HFFc6 (cell line): ENCODE results near the gene ARPC4. TPM values are rescaled to one million over a fixed set of nuclear protein-coding genes. Genes with fewer than 3 reads are reported as not detected.

Experiments used
- DNase-seq: peaks from one replicate; pipeline ENCODE4 v3.0.0-alpha.2; 2018
- H3K27ac Mint-ChIP-seq: 2 replicates; pipeline ENCODE4 v1.8.0; 2020; ENCODE audit warnings: mild to moderate bottlenecking, mixed read lengths
- H3K27me3 Mint-ChIP-seq: 2 replicates; pipeline ENCODE4 v1.8.0; 2021; ENCODE audit warnings: mild to moderate bottlenecking, moderate library complexity, mixed read lengths; ENCODE audit not compliant: insufficient read depth
- H3K36me3 Mint-ChIP-seq: 2 replicates; pipeline ENCODE4 v1.8.0; 2021; ENCODE audit warnings: low read depth, mixed read lengths
- H3K4me1 Mint-ChIP-seq: 2 replicates; pipeline ENCODE4 v1.8.0; 2020; ENCODE audit warnings: low read depth, mixed read lengths
- H3K4me3 Mint-ChIP-seq: 2 replicates; pipeline ENCODE4 v1.8.0; 2020; ENCODE audit warnings: mild to moderate bottlenecking, moderate library complexity, mixed read lengths
- H3K9me3 Mint-ChIP-seq: 2 replicates; pipeline ENCODE4 v1.8.0; 2020; ENCODE audit warnings: mild to moderate bottlenecking, mixed read lengths
- total RNA-seq, 6 experiments: library from RNA; stranded (reverse); fragmentation: NEBNext Ultra II Directional; extraction: Animal tissue kit (Norgen Biotek cat#: 25700); gene quantifications; 2 replicates in 1 of 6; 3 replicates in 5 of 6; pipeline ENCODE4 v1.2.3, GENCODE V29; 2021
- TF ChIP-seq, protein P1 (sequence below): fragments of 200-600 bp; sonication (generic); IDR thresholded peaks from 2 replicates; pipeline ENCODE4 v1.5.0; 2021; ENCODE audit warnings: antibody characterized with exemption, mild to moderate bottlenecking

Gene ARPC4
- total RNA-seq, 6 experiments from 2014 or later: 252 to 303 (median 266) TPM

DNA sequence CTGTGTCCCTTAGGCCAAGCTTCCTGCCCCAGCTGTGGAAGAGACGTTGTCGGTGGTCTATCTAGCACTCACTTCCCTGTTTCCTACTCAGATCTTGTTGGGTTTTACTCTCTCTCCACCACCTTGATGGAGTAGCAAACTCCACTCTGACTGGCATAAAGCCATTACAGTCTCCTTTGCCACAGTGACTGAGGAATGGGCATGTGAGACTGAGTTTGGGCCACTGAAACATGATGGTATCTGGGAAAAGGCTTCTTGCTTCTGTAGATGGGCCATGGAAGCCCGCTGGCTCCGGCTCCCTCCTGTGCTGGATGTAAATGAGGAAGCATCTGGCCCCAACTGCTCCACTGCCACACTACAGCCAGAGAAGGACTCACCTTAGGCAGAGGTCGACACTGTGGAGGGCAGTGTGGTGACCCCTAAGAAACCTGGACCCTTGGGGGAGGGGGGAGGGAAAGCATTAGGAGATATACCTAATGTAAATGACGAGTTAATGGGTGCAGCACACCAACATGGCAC is 13.7 kb upstream of the ARPC4 start:
- H3K36me3 Mint-ChIP-seq: no peaks in the 10 kb centered on the region

DNA sequence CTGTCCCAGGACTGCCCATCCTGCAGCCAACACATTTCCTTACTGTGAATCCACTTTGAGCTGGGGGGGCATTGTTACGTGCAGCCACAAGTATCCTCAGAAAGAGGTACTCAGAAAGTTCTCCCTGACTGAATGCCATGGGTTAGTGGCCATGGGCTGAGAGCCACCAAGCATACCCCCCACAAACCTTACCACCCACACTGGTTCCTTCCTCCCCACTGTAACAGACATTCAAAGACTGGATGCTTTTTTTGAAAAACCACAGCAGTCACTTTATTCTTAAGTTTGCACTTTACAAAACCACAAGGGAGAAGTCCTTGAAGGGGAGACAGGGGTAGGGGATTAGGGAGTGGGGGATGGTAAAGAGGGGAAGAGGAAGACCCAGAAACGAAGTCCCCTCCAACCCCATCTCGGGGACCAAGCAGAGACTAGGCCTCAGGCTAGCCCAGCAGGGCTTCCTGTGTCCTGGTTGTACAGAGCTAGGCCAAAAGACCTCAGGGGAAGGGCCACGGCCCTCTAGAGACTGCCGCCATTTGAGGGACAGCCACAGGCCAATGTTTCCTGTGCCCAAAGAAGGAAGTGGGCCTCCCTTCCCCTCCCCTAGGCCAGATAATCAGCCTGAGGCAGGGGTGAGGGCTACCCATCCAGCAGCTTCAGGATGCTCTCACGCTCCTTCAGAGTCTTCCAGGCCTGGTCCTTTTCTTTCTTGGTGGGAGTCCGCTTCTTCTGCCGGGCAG is 13.0 kb upstream of the ARPC4 start:
- TF ChIP-seq, protein P1, sequence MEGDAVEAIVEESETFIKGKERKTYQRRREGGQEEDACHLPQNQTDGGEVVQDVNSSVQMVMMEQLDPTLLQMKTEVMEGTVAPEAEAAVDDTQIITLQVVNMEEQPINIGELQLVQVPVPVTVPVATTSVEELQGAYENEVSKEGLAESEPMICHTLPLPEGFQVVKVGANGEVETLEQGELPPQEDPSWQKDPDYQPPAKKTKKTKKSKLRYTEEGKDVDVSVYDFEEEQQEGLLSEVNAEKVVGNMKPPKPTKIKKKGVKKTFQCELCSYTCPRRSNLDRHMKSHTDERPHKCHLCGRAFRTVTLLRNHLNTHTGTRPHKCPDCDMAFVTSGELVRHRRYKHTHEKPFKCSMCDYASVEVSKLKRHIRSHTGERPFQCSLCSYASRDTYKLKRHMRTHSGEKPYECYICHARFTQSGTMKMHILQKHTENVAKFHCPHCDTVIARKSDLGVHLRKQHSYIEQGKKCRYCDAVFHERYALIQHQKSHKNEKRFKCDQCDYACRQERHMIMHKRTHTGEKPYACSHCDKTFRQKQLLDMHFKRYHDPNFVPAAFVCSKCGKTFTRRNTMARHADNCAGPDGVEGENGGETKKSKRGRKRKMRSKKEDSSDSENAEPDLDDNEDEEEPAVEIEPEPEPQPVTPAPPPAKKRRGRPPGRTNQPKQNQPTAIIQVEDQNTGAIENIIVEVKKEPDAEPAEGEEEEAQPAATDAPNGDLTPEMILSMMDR: no peak
- Mint-ChIP-seq H3K4me1 (peaks cover 28% of the 10 kb centered on the region), H3K36me3 (no peaks in the 10 kb centered on the region), H3K27me3 (no peaks in the 10 kb centered on the region; the same call in none of the 2 replicates), H3K9me3 (no peaks in the 10 kb centered on the region), H3K27ac (no peak overlapping the region), H3K4me3 (no peak overlapping the region)
- DNase-seq: no peak

More for the DNA sequence above, 13.7 kb upstream of the ARPC4 start:
- Mint-ChIP-seq H3K4me1 (peaks cover 28% of the 10 kb centered on the region), H3K27ac (no peak overlapping the region; the same call in 1 of the 2 replicates), H3K4me3 (no peak overlapping the region), H3K9me3 (no peaks in the 10 kb centered on the region), H3K27me3 (no peaks in the 10 kb centered on the region; the same call in none of the 2 replicates)
- TF ChIP-seq, protein P1: no peak
- DNase-seq: no peak

DNA sequence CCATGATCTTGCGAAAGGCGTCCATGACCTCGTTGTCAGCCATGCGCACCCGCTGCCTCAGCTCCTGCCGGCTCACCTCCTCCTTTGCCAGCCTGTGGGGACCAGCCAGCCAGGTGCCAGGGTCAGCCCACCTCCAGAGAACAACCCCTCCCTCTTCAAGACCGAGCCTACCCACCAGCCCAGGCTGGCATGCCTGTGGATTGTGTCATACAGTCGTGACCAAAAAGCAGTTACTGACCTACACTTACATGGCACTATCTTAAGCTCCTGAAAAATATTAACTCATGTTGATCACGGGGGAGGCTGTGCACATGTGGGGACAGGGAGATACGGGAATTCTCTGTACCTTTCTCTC is 12.4 kb upstream of the ARPC4 start:
- no peak overlapping the region for H3K27ac Mint-ChIP-seq
- peaks cover 28% of the 10 kb centered on the region for H3K4me1 Mint-ChIP-seq
- no peak for DNase-seq
- no peaks in the 10 kb centered on the region for H3K9me3 Mint-ChIP-seq
- TF ChIP-seq, protein P1: no peak
- H3K27me3 Mint-ChIP-seq: no peaks in the 10 kb centered on the region; the same call in none of the 2 replicates
- H3K36me3 Mint-ChIP-seq: peaks cover 2% of the 10 kb centered on the region; the same call in 1 of the 2 replicates
- H3K4me3 Mint-ChIP-seq: no peak overlapping the region

DNA sequence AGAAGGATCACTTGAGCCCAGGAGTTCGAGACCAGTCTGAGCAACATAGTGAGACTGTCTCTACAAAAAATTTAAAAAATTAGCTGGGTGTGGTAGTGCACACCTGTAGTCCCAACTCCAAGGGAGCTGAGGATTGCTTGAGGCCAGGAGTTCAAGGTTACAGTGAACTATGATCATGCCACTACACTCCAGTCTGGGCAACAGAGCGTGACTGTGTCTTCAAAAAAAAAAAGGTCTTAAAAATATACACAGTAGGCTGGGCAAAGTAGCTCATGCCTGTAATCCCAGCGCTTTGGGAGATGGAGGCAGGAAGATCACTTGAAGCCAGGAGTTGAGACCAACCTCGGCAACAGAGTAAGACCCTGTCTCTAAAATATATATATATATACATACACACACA is 12.0 kb upstream of the ARPC4 start:
- no peak for DNase-seq
- Mint-ChIP-seq H3K4me3 (no peak overlapping the region), H3K27me3 (no peaks in the 10 kb centered on the region; the same call in 1 of the 2 replicates), H3K4me1 (peaks cover 28% of the 10 kb centered on the region), H3K36me3 (peaks cover 4% of the 10 kb centered on the region; the same call in 1 of the 2 replicates), H3K27ac (no peak overlapping the region), H3K9me3 (no peaks in the 10 kb centered on the region)
- TF ChIP-seq, protein P1: no peak

DNA sequence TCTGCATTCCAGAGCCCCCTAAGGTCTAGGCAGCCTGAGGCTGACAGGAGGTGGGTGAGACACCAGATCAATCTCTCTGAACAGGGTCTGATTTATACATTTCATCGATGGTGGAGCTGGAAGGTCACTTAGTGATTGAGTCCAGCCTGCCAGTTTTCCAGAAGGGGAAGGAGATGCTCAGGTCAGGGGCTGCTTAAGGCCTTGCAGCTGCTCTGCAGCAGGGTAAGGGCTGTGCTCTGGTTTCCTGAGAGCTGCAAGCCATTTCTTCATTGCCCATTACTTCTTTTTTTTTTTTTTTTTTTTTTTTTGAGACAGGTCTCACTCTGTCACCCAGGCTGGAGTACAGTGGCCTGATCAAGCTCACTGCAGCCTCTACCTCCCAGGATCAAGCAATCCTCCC is 11.3 kb upstream of the ARPC4 start:
- H3K27me3 Mint-ChIP-seq: no peaks in the 10 kb centered on the region; the same call in 1 of the 2 replicates

More for the DNA sequence above, 11.3 kb upstream of the ARPC4 start:
- no peak for DNase-seq
- Mint-ChIP-seq H3K4me1 (peaks cover 26% of the 10 kb centered on the region), H3K27ac (no peak overlapping the region), H3K36me3 (peaks cover 9% of the 10 kb centered on the region; the same call in 1 of the 2 replicates), H3K4me3 (no peak overlapping the region), H3K9me3 (no peaks in the 10 kb centered on the region)
- TF ChIP-seq, protein P1: no peak
